T-helper 1 cell treated with Interleukin-12 subunit alpha and Interleukin-12 subunit beta and Interleukin-4 antibody, amounts not matched to agents 30 μg/mL and 1 μg/mL, for 36 hours (primary cell): ENCODE results near the gene NCF4.

Experiments used
- H3K27ac Mint-ChIP-seq: one replicate; pipeline ENCODE4 v1.8.0; 2021; ENCODE audit warnings: mild to moderate bottlenecking, mixed read lengths
- H3K27me3 Mint-ChIP-seq: one replicate; pipeline ENCODE4 v1.8.0; 2021; ENCODE audit warnings: low read depth, mixed read lengths
- H3K36me3 Mint-ChIP-seq: one replicate; pipeline ENCODE4 v1.8.0; 2021; ENCODE audit warnings: low read depth, mixed read lengths
- H3K4me1 Mint-ChIP-seq: one replicate; pipeline ENCODE4 v1.8.0; 2021; ENCODE audit warnings: low read depth, mixed read lengths
- H3K4me3 Mint-ChIP-seq: one replicate; pipeline ENCODE4 v1.8.0; 2021; ENCODE audit warnings: mild to moderate bottlenecking, moderate library complexity, mixed read lengths
- H3K9me3 Mint-ChIP-seq: one replicate; pipeline ENCODE4 v1.8.0; 2021; ENCODE audit warnings: mixed read lengths

The NCF4 gene

DNA sequence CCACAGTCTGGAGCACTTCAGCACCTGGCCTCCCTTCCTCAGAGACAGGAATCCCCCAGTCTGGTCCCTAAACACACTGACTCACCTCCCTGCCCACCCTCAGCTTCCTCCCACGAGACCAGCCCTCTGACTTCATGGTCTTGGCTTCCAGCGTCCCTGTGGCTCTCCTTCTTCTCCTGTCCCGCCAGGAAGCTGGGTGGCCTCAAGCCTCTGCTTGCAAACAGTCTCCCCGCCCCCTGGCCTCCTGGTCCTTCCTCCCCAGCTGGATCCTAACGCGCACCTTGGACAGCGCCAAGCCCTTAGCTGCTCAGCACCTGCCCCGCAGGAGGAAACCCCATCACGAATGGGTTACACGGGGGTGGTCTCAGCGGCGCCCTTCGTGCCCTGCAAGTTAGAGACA is 4.5 kb downstream of the NCF4 start:
- H3K27ac Mint-ChIP-seq = peak overlapping the region; percentile 47
- H3K9me3 Mint-ChIP-seq = no peaks in the 10 kb centered on the region
- H3K27me3 Mint-ChIP-seq = no peaks in the 10 kb centered on the region
- peaks cover 43% of the 10 kb centered on the region for H3K36me3 Mint-ChIP-seq
- H3K4me1 Mint-ChIP-seq = peaks cover 40% of the 10 kb centered on the region
- no peak overlapping the region for H3K4me3 Mint-ChIP-seq

DNA sequence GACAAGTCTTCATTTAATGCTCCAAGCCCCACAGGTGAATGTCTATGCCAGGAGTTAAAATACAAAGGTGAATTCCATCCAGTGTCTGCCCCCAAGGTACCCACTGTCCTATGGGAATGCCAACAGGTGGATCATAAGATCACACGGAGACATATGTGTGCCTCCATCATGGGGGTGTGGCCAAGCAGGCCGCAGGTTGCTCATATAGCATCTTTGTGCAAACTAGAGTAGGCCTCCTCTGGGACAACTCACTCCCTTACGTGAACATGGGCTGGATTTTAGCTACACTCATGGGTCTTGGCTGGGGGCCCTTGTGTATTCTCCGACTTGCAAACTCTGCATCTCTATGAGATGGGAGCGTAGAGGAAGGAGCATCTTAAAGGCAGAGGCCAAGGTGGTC is 6.9 kb downstream of the NCF4 start:
- Mint-ChIP-seq H3K9me3 (no peaks in the 10 kb centered on the region), H3K4me1 (peaks cover 28% of the 10 kb centered on the region), H3K4me3 (no peak overlapping the region), H3K36me3 (peaks cover 56% of the 10 kb centered on the region), H3K27me3 (no peaks in the 10 kb centered on the region), H3K27ac (no peak overlapping the region)

DNA sequence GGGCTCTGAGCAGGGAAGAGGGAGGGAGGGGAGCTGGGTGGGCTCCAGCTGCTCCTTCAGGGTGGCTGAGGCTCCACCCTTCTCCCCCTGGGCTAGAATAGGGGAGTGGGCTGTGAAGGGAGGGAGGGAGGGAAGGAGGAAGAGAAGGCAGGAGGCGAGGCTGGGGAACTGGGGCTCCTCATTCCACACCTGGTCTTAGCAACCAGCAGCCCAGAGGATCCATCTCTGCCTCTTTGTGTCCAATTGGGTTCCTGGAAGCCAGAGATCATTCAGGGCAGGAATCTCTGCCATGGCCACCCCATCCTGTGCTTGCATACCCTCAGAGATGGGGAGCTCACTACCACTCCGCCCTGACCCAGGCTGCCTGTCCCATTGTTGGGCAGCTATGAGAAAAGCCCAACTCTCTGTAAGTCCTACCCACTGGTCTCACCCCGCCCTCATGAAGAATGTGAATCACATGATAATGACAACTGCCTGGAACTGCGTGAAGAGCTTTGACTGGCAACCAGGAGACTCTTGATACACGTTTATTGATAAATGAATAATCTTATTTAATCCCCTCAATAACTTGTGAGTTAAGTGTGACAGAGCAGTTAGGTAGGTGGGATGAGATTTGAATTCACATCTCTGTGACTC is 7.9 kb downstream of the NCF4 start:
- Mint-ChIP-seq H3K4me3 (no peak overlapping the region), H3K27me3 (no peaks in the 10 kb centered on the region), H3K9me3 (no peaks in the 10 kb centered on the region), H3K36me3 (peaks cover 61% of the 10 kb centered on the region), H3K4me1 (peaks cover 34% of the 10 kb centered on the region), H3K27ac (no peak overlapping the region)

DNA sequence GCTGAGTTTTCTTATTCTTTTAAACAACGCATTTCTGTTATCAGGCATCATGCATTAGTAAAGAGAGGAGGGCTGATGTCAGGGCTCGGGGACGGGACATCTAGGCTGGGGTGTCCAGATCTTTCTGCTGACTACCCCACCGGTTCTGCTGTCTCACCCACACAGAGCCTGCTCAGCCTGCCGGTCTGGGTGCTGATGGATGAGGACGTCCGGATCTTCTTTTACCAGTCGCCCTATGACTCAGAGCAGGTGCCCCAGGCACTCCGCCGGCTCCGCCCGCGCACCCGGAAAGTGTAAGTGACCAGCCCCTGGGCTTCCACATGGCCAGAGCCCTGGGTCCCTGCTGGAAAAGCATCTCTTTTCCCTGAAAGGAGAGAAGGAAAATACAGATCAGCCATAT is 9.4 kb downstream of the NCF4 start:
- Mint-ChIP-seq H3K36me3 (peaks cover 59% of the 10 kb centered on the region), H3K27ac (no peak overlapping the region), H3K4me3 (no peak overlapping the region), H3K27me3 (no peaks in the 10 kb centered on the region), H3K9me3 (no peaks in the 10 kb centered on the region), H3K4me1 (peaks cover 37% of the 10 kb centered on the region)

DNA sequence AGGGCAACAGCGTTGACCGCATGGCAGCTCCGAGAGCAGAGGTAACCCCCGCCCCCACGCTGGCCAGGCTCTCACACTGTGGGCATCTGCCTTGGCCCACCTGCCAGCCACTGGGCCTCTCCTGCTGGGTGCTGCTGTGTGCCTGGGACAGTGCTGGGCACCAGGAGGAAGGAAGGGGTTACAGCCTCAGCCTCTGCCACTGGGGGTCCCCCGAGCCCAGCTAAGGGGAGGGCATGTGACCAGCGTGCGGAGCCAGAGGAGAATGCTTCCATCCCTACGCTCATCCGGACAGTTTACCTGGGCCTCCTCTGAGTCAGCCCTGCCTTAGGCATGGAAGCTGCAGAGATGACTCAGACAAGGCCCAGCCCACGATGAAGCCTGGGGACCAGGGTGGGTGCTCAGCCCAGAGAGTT is 10.9 kb downstream of the NCF4 start:
- no peak overlapping the region for H3K27ac Mint-ChIP-seq

DNA sequence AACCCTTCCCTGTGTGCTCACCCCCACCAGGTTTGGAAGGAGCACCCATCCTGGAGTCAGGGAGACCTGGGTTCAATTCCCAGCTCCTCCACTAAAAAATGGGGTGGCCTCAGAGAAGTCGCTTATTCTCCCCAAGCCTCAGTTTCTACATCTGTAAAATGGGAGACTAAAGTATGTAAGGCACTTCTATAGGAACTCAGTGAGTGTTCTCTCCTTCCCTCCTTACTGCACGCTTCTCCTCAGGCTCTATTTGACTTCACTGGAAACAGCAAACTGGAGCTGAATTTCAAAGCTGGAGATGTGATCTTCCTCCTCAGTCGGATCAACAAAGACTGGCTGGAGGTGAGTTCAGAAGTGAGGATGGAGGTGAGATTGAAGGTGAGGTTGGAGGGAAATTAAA is 11.3 kb downstream of the NCF4 start:
- H3K36me3 Mint-ChIP-seq = peaks cover 56% of the 10 kb centered on the region
- no peaks in the 10 kb centered on the region for H3K9me3 Mint-ChIP-seq
- H3K27me3 Mint-ChIP-seq = no peaks in the 10 kb centered on the region
- peak overlapping the region; percentile 57 for H3K27ac Mint-ChIP-seq
- peaks cover 34% of the 10 kb centered on the region for H3K4me1 Mint-ChIP-seq
- H3K4me3 Mint-ChIP-seq = peak overlapping the region; percentile 15

More for the DNA sequence above, 10.9 kb downstream of the NCF4 start:
- Mint-ChIP-seq H3K4me3 (no peak overlapping the region), H3K4me1 (peaks cover 32% of the 10 kb centered on the region), H3K36me3 (peaks cover 55% of the 10 kb centered on the region), H3K9me3 (no peaks in the 10 kb centered on the region), H3K27me3 (no peaks in the 10 kb centered on the region)

DNA sequence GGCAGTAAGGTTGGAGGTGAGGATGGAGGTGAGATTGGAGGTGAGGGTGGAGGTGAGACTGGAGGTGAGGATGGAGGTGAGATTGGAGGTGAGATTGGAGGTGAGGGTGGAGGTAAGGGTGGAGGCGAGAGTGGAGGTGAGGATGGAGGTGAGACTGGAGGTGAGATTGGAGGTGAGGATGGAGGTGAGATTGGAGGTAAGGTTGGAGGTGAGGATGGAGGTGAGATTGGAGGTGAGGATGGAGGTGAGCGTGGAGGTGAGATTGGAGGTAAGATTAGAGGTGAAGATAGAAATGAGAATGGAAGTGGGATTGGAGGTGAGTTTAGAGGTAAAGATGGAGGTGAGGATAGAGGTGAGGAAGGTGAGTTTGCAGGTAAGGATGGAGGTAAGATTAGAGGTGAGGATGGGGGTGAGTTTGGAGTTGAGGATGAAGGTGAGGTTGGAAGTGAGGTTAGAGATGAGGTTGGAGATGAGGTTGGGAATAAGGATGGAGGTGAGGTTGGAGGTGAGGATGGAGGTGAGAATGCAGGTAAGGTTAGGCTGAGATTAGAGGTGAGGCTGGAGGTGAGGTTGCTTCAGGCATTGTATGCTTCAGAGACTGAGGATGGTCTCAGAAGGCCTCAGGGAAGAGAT is 12.2 kb downstream of the NCF4 start:
- H3K4me1 Mint-ChIP-seq = peaks cover 34% of the 10 kb centered on the region
- peak overlapping the region; percentile 95 for H3K27ac Mint-ChIP-seq
- peak overlapping the region; percentile 44 for H3K4me3 Mint-ChIP-seq
- no peaks in the 10 kb centered on the region for H3K9me3 Mint-ChIP-seq
- H3K36me3 Mint-ChIP-seq = peaks cover 61% of the 10 kb centered on the region
- no peaks in the 10 kb centered on the region for H3K27me3 Mint-ChIP-seq

DNA sequence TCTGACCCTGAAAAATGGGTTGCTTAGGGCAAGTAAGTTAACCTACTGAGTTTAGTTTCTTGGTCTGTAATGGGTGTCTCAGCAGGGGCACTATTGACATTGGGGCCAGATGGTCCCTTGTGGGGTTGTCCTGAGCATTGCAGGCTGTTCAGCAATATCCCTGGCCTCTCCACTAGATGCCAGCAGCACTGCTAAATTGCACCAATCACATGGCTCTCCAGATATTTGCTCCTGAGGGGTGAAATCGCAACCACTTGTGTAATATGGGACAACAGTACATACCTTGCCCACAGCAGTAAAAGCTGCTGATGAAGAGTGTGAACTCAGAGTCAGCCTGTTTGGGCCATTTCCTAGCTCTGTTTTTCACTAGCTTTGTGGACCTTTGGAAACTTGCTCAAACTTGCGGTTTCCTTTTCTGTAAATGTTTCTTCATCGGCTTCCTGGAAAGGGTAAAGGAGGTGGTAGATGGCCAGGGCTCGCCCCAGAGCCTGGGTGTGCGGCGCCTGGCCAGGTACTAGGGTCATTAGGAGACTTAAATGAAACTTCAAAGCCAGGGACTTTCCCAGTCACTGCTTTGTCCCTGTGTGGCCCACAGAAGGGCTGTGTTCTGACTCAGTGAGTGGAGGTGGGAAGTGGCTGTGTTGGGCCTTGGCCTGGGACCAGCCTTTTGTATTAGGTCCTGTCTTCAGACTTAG is 13.0 kb downstream of the NCF4 start:
- H3K27ac Mint-ChIP-seq = peak overlapping the region; percentile 95
- no peaks in the 10 kb centered on the region for H3K9me3 Mint-ChIP-seq
- peaks cover 66% of the 10 kb centered on the region for H3K36me3 Mint-ChIP-seq
- H3K4me1 Mint-ChIP-seq = peaks cover 33% of the 10 kb centered on the region
- H3K27me3 Mint-ChIP-seq = no peaks in the 10 kb centered on the region
- H3K4me3 Mint-ChIP-seq = peak overlapping the region; percentile 32

DNA sequence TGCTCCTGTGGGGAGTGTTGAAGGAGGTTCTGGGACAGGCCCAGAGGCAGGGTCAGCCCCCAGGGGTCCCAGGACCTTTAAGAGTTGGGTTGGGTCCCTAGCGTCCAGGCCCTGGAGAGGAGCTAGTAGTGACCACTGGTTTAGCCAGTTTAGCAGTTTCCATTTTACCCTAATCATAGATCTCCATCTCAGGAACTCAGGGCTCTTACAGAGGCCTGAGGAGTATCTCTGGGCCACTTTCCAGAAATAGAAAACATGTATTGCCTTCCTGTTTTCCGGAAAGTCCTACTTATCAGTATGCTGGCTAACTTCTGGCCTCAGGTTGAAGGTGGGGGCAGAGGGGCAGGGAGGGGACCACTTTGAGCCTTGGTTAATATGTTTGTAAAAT is 13.5 kb downstream of the NCF4 start:
- Mint-ChIP-seq H3K27ac (peak overlapping the region; percentile 95), H3K4me1 (peaks cover 33% of the 10 kb centered on the region), H3K27me3 (no peaks in the 10 kb centered on the region), H3K36me3 (peaks cover 70% of the 10 kb centered on the region), H3K4me3 (peak overlapping the region; percentile 32), H3K9me3 (peaks cover 5% of the 10 kb centered on the region)

DNA sequence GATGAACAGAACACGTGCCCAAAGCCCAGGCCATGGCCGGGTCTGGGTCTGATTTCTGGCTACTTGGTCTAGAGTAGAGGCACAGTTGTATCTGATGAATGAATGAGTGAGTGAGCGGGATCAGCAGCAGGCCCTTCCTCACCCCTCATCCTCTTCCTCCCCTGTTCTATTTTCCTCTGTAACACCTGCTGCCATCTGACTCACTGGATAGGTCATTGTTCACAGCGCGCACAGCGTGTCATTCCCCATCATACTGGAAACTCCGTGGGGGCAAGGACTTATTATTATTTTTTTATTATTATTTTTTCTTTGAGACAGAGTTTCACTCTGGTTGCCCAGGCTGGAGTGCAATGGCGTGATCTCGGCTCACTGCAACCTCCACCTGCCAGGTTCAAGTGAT is 13.9 kb downstream of the NCF4 start:
- Mint-ChIP-seq H3K4me3 (no peak overlapping the region), H3K27ac (peak overlapping the region; percentile 95), H3K4me1 (peaks cover 33% of the 10 kb centered on the region), H3K36me3 (peaks cover 75% of the 10 kb centered on the region), H3K27me3 (no peaks in the 10 kb centered on the region), H3K9me3 (peaks cover 9% of the 10 kb centered on the region)

DNA sequence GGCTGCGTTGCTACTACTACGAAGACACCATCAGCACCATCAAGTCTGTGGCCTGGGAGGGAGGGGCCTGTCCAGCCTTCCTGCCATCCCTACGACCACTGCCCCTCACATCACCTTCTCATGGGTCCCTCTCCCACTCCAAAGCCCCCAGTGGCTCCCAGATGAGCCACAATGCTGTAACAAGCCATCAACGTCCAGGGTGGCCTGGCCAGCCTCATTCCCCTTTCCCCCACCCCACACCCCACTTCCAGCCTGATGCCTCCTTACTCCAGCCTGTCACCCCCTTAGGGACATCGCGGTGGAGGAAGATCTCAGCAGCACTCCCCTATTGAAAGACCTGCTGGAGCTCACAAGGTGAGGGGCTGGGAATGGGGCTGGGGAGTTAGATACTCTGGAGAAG is 14.9 kb downstream of the NCF4 start:
- peaks cover 75% of the 10 kb centered on the region for H3K36me3 Mint-ChIP-seq
- peak overlapping the region; percentile 26 for H3K27ac Mint-ChIP-seq
- H3K4me1 Mint-ChIP-seq = peaks cover 33% of the 10 kb centered on the region
- H3K9me3 Mint-ChIP-seq = peaks cover 19% of the 10 kb centered on the region
- no peaks in the 10 kb centered on the region for H3K27me3 Mint-ChIP-seq
- H3K4me3 Mint-ChIP-seq = no peak overlapping the region

DNA sequence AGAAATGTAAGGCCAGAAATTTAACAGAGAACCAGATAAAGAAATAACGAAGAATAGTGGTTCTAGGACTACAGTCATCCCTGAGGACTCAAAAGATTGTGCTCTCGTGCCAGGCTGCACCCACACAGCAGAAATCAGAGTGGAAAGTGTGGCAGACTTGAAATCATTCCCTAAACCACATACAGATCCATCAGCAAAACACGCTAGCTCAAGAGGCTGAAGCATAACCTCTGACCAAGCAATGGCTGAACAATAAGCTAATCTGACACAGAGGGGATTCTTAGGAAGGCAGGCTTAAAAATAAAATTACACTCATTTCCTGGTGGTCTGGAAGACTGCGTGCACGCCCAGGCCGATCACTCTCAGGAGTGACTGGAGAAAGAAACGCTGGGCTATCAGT is 19.0 kb downstream of the NCF4 start:
- no peak overlapping the region for H3K27ac Mint-ChIP-seq
- H3K9me3 Mint-ChIP-seq = peaks cover 47% of the 10 kb centered on the region
- no peaks in the 10 kb centered on the region for H3K27me3 Mint-ChIP-seq
- peaks cover 11% of the 10 kb centered on the region for H3K4me1 Mint-ChIP-seq
- peaks cover 63% of the 10 kb centered on the region for H3K36me3 Mint-ChIP-seq
- H3K4me3 Mint-ChIP-seq = no peak overlapping the region

DNA sequence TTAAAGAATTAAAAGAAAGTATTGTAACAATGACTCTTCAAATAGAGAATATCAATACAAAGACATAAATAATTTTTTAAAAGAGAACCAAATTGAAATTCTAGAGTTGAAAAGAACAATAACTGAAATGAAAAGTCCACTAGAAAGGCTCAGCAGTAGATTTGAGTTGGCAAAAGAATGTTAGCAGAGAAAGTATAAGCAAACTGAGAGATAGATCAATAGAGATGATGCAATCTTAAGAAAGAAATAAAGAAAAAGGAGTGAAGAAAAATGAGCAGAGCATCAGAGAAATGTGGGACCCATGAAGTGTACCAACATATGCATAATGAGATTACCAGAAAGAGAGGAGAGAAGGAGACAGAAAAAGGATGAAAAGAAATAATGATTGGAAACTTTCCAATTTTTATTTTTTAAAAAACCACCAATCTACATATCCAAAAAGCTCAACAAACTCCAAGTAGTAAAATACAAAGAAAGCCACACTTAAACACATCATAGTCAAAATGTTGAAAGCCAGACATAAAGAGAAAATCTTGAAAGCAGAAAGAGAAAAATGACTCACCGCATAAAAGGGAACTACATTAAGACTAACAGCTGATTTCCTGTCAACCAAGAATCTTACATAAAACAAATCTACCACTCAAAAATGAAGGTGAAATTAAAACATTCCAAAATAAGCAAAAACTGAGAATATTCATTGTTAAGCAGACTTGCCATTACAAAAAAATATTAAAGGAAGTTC is 20.9 kb downstream of the NCF4 start:
- peak overlapping the region; percentile 66 for H3K27ac Mint-ChIP-seq
- H3K4me3 Mint-ChIP-seq = no peak overlapping the region
- H3K27me3 Mint-ChIP-seq = no peaks in the 10 kb centered on the region
- peaks cover 9% of the 10 kb centered on the region for H3K4me1 Mint-ChIP-seq
- H3K9me3 Mint-ChIP-seq = peaks cover 47% of the 10 kb centered on the region
- H3K36me3 Mint-ChIP-seq = peaks cover 52% of the 10 kb centered on the region

DNA sequence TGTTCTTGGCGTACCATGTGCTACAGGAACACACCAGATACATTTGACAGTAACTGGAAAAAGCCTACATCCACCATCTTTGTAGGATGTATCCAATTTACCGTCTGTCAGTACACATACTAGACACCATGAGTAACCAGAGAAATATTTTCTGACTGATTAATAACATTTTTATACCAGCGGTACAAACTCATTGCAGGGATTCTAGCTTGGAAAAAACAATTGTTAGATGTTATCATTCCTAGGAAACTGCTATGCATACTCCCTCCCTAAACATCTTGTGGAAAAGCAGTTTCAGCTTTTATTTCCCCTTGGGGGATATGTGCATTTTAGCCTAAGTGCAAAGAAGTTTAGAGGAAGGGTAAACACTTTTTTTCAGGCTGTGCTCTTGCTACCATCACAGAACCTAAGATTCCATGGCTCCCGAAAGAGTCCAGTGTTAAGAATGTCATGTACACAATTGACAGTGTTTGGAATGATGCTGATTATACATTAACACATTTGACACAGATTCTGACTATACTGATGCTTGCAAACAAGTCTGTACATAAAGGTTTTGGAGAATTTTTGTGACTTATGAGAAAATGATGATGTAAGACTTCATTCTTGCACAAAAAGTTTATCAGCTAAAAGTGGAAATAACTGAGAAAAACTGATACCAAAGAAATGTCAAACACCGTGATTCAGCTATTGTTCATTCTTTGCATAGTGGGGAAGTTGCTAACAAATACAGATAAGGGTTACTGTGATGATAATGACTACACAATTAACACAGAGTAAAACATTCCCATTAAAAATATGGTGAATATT is 23.7 kb downstream of the NCF4 start:
- peaks cover 16% of the 10 kb centered on the region for H3K4me1 Mint-ChIP-seq
- peaks cover 4% of the 10 kb centered on the region for H3K27me3 Mint-ChIP-seq
- peaks cover 27% of the 10 kb centered on the region for H3K36me3 Mint-ChIP-seq
- no peak overlapping the region for H3K4me3 Mint-ChIP-seq
- H3K9me3 Mint-ChIP-seq = peaks cover 47% of the 10 kb centered on the region
- no peak overlapping the region for H3K27ac Mint-ChIP-seq
